Hippocampal formation (tissue), 2 donors: ENCODE measurements around the gene BICRAL.
"Not testable (repeated sequence)": the region's sequence is repeated elsewhere in the genome, so short reads cannot be mapped to it uniquely, and the experiment has no call there.

ENCODE experiments used
- DNase-seq, 2 donors: peaks; one replicate each; lab custom pipeline; 2025; lab: John Stamatoyannopoulos, UW

The BICRAL gene

GRCh38 chr6:42846505-42846904 lies 64.7 kb downstream of the BICRAL start:
- DNase-seq = no peak

GRCh38 chr6:42848700-42849099 lies 66.8 kb downstream of the BICRAL start:
- no peak for DNase-seq

GRCh38 chr6:42851599-42851998 lies 69.7 kb downstream of the BICRAL start:
- no peak for DNase-seq

GRCh38 chr6:42860036-42860435 lies 78.2 kb downstream of the BICRAL start:
- DNase-seq = no peak

GRCh38 chr6:42860481-42860880 lies 78.6 kb downstream of the BICRAL start:
- DNase-seq = no peak

- DNase-seq = no peak
Observed at GRCh38 chr6:42864602-42865001, 82.8 kb downstream of the BICRAL start.

GRCh38 chr6:42870145-42870936 lies 88.5 kb downstream of the BICRAL start:
- no peak for DNase-seq

GRCh38 chr6:42871711-42872110 lies 89.9 kb downstream of the BICRAL start:
- no peak for DNase-seq

- DNase-seq = no peak
Observed at GRCh38 chr6:42873313-42873712, 91.5 kb downstream of the BICRAL start.

GRCh38 chr6:42877695-42878094 lies 95.8 kb downstream of the BICRAL start:
- DNase-seq = no peak

- DNase-seq = peak; percentile 94 to 95
Observed at GRCh38 chr6:42879372-42880239, 97.8 kb downstream of the BICRAL start, which contains the start of gene RPL7L1. RPL7L1 (plus strand) TSS chr6:42879616; CDS start chr6:42879911, 295 bp downstream.

- not testable (repeated sequence) for DNase-seq
Observed at GRCh38 chr6:42880240-42880817, 98.5 kb downstream of the BICRAL start.

- DNase-seq = not testable (repeated sequence)
Observed at GRCh38 chr6:42880871-42881270, 99.0 kb downstream of the BICRAL start.

GRCh38 chr6:42885702-42886101 lies 103.8 kb downstream of the BICRAL start:
- DNase-seq = no peak

GRCh38 chr6:42888201-42888600 lies 106.3 kb downstream of the BICRAL start:
- not testable (repeated sequence) for DNase-seq

GRCh38 chr6:42889815-42890214 lies 108.0 kb downstream of the BICRAL start:
- DNase-seq = no peak

- peak; percentile 83 to 93 for DNase-seq
Observed at GRCh38 chr6:42890311-42891198, 108.7 kb downstream of the BICRAL start.

- DNase-seq = no peak
Observed at GRCh38 chr6:42891199-42891722, 109.4 kb downstream of the BICRAL start.

GRCh38 chr6:42894041-42894828 lies 112.4 kb downstream of the BICRAL start:
- DNase-seq = not testable (repeated sequence)

GRCh38 chr6:42896178-42896719 lies 114.4 kb downstream of the BICRAL start:
- DNase-seq = no peak
